GM10847 (cell line): ENCODE data around the gene VSTM2B.

Source experiments
- POLR2A ChIP-seq: IDR thresholded peaks from 2 replicates; pipeline ENCODE4 v1.6.1; 2011; ENCODE audit not compliant: insufficient read length; ENCODE audit errors: extremely low read depth

VSTM2B gene

DNA sequence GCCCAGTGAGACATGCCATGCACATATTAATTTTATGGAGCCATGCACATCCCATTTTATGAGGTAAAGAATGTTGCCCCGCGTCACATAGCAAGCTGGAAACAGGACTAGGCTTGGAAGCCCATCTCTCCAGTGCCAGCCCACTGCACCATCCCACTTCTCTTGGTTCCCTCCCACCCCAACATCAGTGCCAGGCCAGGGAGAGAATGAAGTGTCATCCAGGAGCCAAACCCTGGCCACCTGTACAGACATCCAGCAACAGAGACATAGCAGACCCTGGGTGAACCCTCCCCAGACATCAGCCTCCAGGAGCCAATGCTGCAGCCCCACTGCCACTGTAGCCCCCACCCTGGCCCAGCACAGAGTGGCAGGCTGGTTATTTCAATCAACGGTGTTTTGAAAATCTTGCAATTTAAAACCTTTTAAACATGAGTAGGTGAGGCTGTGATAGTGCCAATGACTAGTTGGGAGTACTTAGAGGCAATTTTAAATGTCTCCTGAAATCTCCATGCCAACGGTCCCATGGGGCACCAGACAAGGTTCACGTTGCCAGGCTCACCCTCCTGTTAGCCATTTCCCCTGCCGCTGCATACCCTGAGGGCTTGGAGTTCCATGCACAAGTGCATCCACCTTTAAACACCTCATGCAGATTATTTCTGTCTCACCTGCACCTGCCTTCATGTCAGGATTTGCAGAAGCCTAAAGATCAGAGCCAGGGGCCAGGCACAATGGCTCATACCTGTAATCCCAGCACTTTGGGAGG lies 34.7 kb downstream of the VSTM2B start:
- TF ChIP-seq POLR2A, result no peak

DNA sequence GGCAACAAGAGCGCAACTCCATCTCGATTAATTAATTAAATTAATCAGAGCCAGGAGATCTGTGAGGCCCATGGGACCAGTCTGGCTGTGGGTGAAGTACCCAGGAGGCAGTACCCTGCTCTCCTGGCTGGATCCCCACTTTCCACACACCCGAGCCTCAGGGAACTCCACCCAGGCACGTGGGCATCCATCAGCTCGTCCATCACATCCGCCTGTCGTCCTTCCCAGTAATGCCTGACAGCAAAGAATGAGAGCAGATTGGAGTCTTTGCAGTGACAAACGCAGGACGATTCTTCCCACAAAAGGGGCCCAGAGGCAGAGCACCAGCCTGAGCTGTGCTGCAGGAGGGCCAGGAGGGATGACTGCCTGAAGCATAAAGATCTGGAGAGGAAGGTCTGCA lies 35.8 kb downstream of the VSTM2B start:
- TF ChIP-seq POLR2A, result no peak

DNA sequence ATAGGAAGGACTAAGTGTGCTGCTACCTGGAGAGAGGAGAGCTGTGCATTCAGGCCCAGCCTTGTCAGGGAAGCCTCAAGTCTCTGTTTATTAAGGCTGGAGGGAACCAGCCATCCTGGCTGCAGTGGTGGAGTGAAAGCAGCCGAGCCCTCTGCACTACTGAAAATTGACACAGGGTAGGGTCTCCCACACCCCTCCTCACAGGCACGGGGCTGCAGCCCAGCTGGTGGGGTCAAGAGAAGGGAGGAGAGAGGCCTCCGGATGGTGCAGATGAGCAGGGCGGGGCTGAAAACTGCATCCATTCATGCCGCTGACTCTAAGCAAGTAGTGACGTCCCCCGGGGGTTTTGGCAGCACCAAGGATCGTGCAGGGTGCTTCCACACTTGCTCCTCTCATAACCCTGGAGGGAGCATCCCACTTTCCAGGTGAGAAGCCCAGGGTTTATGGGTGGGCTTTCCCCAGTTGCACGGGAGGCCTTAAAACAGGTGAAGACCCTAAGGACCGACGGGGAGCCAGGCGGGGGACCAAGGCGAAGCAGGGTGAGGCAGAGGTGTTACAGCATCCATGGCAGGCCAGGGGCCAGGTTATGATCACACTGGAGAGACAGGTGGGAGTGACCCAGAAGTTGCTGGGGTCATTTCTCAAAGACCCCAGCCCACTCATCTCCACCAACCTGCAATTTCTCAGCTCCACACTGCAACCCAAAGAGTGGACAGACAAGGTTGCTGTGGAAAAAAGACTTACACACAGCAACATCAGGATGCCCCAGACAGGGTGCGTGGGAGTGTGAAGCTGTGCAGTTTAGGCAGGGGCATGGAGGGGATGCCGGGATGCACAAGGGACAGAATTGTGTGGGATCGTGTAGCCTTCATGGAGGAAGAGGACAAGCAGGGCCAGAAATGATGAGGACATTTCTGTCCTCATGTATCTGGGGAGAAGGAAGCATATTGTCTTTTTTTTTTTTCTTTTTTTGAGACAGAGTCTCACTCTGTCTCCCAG lies 36.8 kb downstream of the VSTM2B start:
- TF ChIP-seq POLR2A, result no peak

GRCh38 chr19:29563486-29564101 lies 37.8 kb downstream of the VSTM2B start:
- TF ChIP-seq POLR2A, result no peak

- TF ChIP-seq POLR2A, result no peak
Observed at GRCh38 chr19:29564574-29565005, 38.8 kb downstream of the VSTM2B start.

DNA sequence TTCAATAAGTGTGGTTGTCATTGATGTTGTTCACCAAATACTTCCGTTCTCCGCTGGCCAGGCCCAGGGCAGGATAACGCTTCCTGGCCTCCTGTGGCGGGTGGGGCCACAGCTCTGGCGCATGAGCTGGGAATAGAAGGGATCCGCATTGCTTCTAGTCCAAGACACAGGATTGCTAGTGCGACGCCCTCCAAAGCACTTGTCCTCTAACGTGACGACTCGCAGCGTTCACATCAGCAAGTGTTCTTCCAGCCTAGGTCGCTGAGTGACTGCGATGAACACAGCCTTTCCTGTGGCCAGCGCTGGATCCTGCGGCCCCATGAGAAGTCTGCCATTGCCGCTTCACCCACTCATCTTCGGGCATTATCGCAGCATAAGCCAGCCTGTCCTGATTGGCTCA lies 39.4 kb downstream of the VSTM2B start:
- no peak for TF ChIP-seq POLR2A

DNA sequence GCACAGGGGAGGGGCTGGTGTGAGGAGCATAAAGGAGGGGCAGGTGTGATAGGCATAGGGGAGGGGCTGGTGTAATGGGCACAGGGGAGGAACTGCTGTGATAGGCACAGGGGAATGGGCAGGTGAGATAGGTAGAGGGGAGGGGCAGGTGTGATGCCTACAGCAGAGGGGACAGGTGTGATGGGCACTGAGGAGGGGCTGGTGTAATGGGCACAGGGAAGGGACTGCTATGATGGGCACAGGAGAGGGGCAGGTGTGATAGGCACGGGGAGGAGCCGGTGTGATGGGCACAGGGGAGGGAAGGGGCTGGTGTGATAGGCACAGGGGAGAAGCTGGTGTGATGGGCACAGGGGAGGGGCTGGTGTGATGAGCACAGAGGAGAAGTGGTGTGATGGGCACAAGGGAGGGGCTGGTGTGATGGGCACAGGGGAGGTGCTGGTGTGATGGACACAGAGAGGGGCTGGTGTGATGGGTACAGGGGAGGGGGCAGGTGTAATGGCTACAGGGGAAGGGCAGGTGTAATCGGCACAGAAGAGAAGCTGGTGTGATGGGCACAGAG lies 40.8 kb downstream of the VSTM2B start:
- TF ChIP-seq POLR2A, result no peak

GRCh38 chr19:29567366-29567915 lies 41.6 kb downstream of the VSTM2B start:
- TF ChIP-seq POLR2A, result no peak

DNA sequence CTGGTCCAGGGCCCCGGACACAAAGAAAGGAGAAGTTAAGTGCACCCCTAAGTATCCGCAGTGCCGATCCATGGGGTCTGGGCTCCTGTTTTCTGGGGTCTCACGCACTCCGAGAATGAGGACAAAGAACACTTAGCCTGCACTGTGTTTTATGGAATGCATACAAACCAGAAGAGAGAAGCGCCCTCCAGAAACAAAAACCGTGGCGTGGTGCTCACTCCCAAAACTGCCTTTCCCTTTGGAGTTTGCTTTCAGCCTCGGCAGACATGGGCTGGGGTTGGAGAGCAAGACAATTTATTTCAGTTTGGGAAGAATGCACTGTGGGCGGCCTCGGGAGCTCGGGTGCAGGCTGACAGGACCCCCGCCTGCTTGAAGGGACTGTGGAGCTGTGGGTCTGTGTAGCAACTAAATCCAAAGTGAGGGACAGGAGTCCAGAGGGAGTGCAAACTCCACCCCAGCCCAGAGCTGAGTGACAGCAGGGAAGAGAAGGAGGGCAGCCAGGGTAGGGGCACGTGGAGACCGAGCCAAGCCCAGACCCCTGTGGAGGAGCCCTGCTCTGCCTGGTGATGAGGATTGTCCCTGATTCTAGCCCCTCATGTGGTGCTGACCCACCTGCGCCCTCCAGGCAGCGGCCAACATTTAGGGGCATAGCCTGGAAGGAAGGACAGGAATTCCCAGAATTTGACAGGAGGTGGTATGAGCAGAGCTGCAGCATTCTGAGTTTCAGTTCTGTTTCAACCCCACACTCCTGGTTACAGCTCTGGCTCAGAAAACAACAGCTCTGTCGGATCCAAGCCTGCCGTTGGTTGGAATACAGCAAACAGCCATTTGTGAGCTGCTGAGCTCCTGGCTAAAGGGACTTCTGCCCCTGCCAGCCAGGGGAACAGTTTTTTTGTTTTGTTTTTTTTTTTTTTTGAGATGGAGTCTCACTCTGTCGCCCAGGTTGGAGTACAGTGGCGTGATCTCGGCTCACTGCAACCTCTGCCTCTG lies 42.5 kb downstream of the VSTM2B start:
- no peak for TF ChIP-seq POLR2A

GRCh38 chr19:29569038-29569911 lies 43.5 kb downstream of the VSTM2B start:
- no peak for TF ChIP-seq POLR2A

- no peak for TF ChIP-seq POLR2A
Observed at GRCh38 chr19:29571181-29571580, 45.4 kb downstream of the VSTM2B start.

GRCh38 chr19:29573486-29573885 lies 47.7 kb downstream of the VSTM2B start:
- no peak for TF ChIP-seq POLR2A

- no peak for TF ChIP-seq POLR2A
Observed at GRCh38 chr19:29574510-29574909, 48.7 kb downstream of the VSTM2B start.
